Activated T-cell treated with anti-CD3 and anti-CD28 coated beads for 24 hours (primary cell): ENCODE data around the gene HHLA2.
"Not testable (repeated sequence)": the region's sequence is repeated elsewhere in the genome, so short reads cannot be mapped to it uniquely, and the experiment has no call there.

Experiments used
- DNase-seq: peaks from one replicate; pipeline ENCODE4 v3.0.0-alpha.2; 2020; ENCODE audit warnings: low read depth

Gene HHLA2

GRCh38 chr3:108296239-108296638, at the start of gene HHLA2:
Gene HHLA2 (plus strand): TSS chr3:108296548. CDS start chr3:108351814, 55,266 bp downstream.
- no peak for DNase-seq

GRCh38 chr3:108250626-108251025, 45.7 kb upstream of the HHLA2 start:
- no peak for DNase-seq

GRCh38 chr3:108251265-108251664, 45.1 kb upstream of the HHLA2 start:
- DNase-seq: no peak

- no peak for DNase-seq
Measured at GRCh38 chr3:108251844-108252243, 44.5 kb upstream of the HHLA2 start.

- DNase-seq: no peak
Measured at GRCh38 chr3:108255131-108255530, 41.2 kb upstream of the HHLA2 start.

GRCh38 chr3:108264534-108265298, 31.6 kb upstream of the HHLA2 start:
- not testable (repeated sequence) for DNase-seq

GRCh38 chr3:108268235-108268634, 28.1 kb upstream of the HHLA2 start:
- DNase-seq: not testable (repeated sequence)

- no peak for DNase-seq
Measured at GRCh38 chr3:108271626-108272025, 24.7 kb upstream of the HHLA2 start.

- DNase-seq: not testable (repeated sequence)
Measured at GRCh38 chr3:108279066-108279465, 17.3 kb upstream of the HHLA2 start.

- DNase-seq: no peak
Measured at GRCh38 chr3:108280476-108280875, 15.9 kb upstream of the HHLA2 start.

GRCh38 chr3:108281670-108282069, 14.7 kb upstream of the HHLA2 start:
- DNase-seq: no peak

- no peak for DNase-seq
Measured at GRCh38 chr3:108283006-108283405, 13.3 kb upstream of the HHLA2 start.

- no peak for DNase-seq
Measured at GRCh38 chr3:108283989-108284388, 12.4 kb upstream of the HHLA2 start.

GRCh38 chr3:108285176-108285575, 11.2 kb upstream of the HHLA2 start:
- DNase-seq: no peak

GRCh38 chr3:108287146-108287545, 9.2 kb upstream of the HHLA2 start:
- DNase-seq: no peak

GRCh38 chr3:108288193-108288592, 8.2 kb upstream of the HHLA2 start:
- not testable (repeated sequence) for DNase-seq

- DNase-seq: no peak
Measured at GRCh38 chr3:108289159-108289558, 7.2 kb upstream of the HHLA2 start.

GRCh38 chr3:108292450-108292849, 3.9 kb upstream of the HHLA2 start:
- no peak for DNase-seq

GRCh38 chr3:108292905-108293328, 3.4 kb upstream of the HHLA2 start:
- DNase-seq: no peak

- no peak for DNase-seq
Measured at GRCh38 chr3:108293858-108294257, 2.5 kb upstream of the HHLA2 start.

GRCh38 chr3:108295421-108296175, 750 bp upstream of the HHLA2 start:
- no peak for DNase-seq

- DNase-seq: no peak
Measured at GRCh38 chr3:108297647-108298046, 1.3 kb downstream of the HHLA2 start.

GRCh38 chr3:108298056-108298455, 1.7 kb downstream of the HHLA2 start:
- DNase-seq: no peak
